Sigmoid colon (tissue), 4 donors: ENCODE results near the gene COMT.

Experiments
- EP300 ChIP-seq, 4 donors: sonication (generic); formaldehyde crosslinking; IDR thresholded peaks; one replicate each; pipeline ENCODE4 v1.6.1; 2017; ENCODE audit warnings: antibody characterized with exemption in 4 of 4
- POLR2A ChIP-seq, 2 donors: fragments of 450-650 bp; IDR thresholded peaks; one replicate each; pipeline ENCODE4 v1.6.1; 2016; ENCODE audit warnings: antibody characterized with exemption in 2 of 2, mild to moderate bottlenecking in 2 of 2, moderate library complexity in 2 of 2
- TF ChIP-seq, protein P1 (sequence below), 4 experiments: fragments of 450-650 bp in 3 of 4; fragments of 200-600 bp in 1 of 4; IDR thresholded peaks; one replicate each; pipeline ENCODE4 v1.5.1; 2016 to 2019; ENCODE audit warnings: antibody characterized with exemption in 4 of 4, mild to moderate bottlenecking in 3 of 4, moderate library complexity in 2 of 4

DNA sequence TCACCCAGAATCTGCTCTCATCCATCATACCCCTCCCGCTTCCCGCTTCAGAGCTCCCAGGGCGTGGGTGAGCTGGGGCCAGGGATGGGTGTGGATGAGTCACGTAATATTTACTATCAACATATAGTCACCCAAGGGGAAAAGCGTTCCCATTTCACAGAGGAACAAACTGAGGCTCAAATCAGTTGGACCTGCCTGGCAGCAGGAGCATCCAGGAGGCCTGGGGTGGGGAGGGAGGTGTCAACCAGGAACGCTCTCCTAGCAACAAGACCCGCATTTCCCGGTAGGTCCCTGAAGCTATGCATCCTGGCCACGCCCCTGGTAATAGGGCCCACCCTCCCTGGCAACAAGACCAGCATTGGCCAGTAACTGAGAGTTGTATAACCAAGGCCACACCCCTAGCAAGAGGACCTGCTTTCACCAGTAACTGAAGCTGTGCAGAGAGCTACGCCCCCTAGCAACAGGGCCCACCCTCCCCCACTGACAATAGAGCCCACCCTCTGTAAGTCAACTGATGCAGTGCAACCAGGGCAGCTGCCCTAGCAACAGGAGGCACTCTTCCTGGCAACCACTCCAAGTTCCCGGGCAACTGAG lies 32.8 kb downstream of the COMT start:
- TF ChIP-seq POLR2A (IDR thresholded peaks at IDR 0.05): no peak
- TF ChIP-seq, protein P1, sequence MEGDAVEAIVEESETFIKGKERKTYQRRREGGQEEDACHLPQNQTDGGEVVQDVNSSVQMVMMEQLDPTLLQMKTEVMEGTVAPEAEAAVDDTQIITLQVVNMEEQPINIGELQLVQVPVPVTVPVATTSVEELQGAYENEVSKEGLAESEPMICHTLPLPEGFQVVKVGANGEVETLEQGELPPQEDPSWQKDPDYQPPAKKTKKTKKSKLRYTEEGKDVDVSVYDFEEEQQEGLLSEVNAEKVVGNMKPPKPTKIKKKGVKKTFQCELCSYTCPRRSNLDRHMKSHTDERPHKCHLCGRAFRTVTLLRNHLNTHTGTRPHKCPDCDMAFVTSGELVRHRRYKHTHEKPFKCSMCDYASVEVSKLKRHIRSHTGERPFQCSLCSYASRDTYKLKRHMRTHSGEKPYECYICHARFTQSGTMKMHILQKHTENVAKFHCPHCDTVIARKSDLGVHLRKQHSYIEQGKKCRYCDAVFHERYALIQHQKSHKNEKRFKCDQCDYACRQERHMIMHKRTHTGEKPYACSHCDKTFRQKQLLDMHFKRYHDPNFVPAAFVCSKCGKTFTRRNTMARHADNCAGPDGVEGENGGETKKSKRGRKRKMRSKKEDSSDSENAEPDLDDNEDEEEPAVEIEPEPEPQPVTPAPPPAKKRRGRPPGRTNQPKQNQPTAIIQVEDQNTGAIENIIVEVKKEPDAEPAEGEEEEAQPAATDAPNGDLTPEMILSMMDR (IDR thresholded peaks at IDR 0.05): no peak
- TF ChIP-seq EP300 (IDR thresholded peaks at IDR 0.05): no peak
